WI38 (cell line): ENCODE measurements around the gene HOXC12.

ENCODE experiments used
- H3K4me3 ChIP-seq: 2 replicates; pipeline ENCODE4 v1.5.1; 2011; ENCODE audit warnings: low read depth, mild to moderate bottlenecking, control low read depth, low read length
- CTCF ChIP-seq: IDR thresholded peaks from 2 replicates; pipeline ENCODE4 v1.5.1; 2012; ENCODE audit warnings: low read depth, mild to moderate bottlenecking, control low read depth, low read length

Gene HOXC12

GRCh38 chr12:54003625-54004024, 48.9 kb downstream of the HOXC12 start:
- no peak overlapping the region for H3K4me3 ChIP-seq
- TF ChIP-seq CTCF, result no peak

- no peak for TF ChIP-seq CTCF
- no peak overlapping the region for H3K4me3 ChIP-seq
These were observed 49.5 kb downstream of the HOXC12 start for GRCh38 chr12:54004063-54004840.

GRCh38 chr12:54004841-54005530, 50.3 kb downstream of the HOXC12 start:
- no peak overlapping the region for H3K4me3 ChIP-seq
- no peak for TF ChIP-seq CTCF

GRCh38 chr12:54005531-54005852, 50.8 kb downstream of the HOXC12 start:
- TF ChIP-seq CTCF, result no peak
- no peak overlapping the region for H3K4me3 ChIP-seq

GRCh38 chr12:54005853-54006558, 51.3 kb downstream of the HOXC12 start:
- no peak overlapping the region for H3K4me3 ChIP-seq
- TF ChIP-seq CTCF, result peak; percentile 66

GRCh38 chr12:54006559-54007220, 52.0 kb downstream of the HOXC12 start:
- TF ChIP-seq CTCF, result no peak
- no peak overlapping the region for H3K4me3 ChIP-seq
